Neutrophil (primary cell): ENCODE measurements around the gene KLHL25.

ENCODE experiments used
- H3K27ac ChIP-seq: fragments of 200-600 bp; sonication (generic); 2 replicates; pipeline ENCODE4 v1.5.1; 2016; ENCODE audit warnings: mild to moderate bottlenecking, moderate library complexity
- H3K27me3 ChIP-seq: fragments of 200-600 bp; sonication (generic); 2 replicates; pipeline ENCODE4 v1.6.0; 2016; ENCODE audit warnings: mild to moderate bottlenecking
- H3K36me3 ChIP-seq: fragments of 200-600 bp; sonication (generic); 2 replicates; pipeline ENCODE4 v1.5.1; 2017
- H3K4me1 ChIP-seq, 2 experiments: fragments of 200-600 bp in 1 of 2; sonication (generic) in 1 of 2; 1 replicate in 1 of 2; 2 replicates in 1 of 2; pipeline versions ENCODE4 v1.5.1 to v1.6.1; 2013 to 2016; ENCODE audit warnings: low read depth in 1 of 2, low read length in 1 of 2, mild to moderate bottlenecking in 1 of 2, moderate library complexity in 1 of 2; ENCODE audit not compliant: control insufficient read depth in 1 of 2, insufficient read depth in 1 of 2
- H3K4me3 ChIP-seq, 2 experiments: fragments of 200-600 bp in 1 of 2; sonication (generic) in 1 of 2; 1 replicate in 1 of 2; 2 replicates in 1 of 2; pipeline ENCODE4 v1.5.1; 2013 to 2016; ENCODE audit warnings: low read depth in 1 of 2, low read length in 1 of 2, mild to moderate bottlenecking in 1 of 2, moderate library complexity in 1 of 2
- H3K9me3 ChIP-seq: fragments of 200-600 bp; sonication (generic); 2 replicates; pipeline ENCODE4 v1.5.1; 2016
- CTCF ChIP-seq: fragments of 200-600 bp; sonication (generic); IDR thresholded peaks from 2 replicates; pipeline ENCODE4 v1.5.1; 2016; ENCODE audit warnings: antibody characterized with exemption

The KLHL25 gene

GRCh38 chr15:85778107-85778776 is 16.5 kb downstream of the KLHL25 start:
- Histone ChIP-seq H3K9me3 (no peaks in the 10 kb centered on the region), H3K4me3 (no peak overlapping the region), H3K4me1 (no peaks in the 10 kb centered on the region), H3K36me3 (no peaks in the 10 kb centered on the region), H3K27ac (no peak overlapping the region), H3K27me3 (no peaks in the 10 kb centered on the region)
- no peak for TF ChIP-seq CTCF

GRCh38 chr15:85777250-85778106 is 17.2 kb downstream of the KLHL25 start:
- no peak for TF ChIP-seq CTCF

GRCh38 chr15:85773970-85774369 is 20.8 kb downstream of the KLHL25 start:
- no peak overlapping the region for H3K4me3 ChIP-seq
- H3K27ac ChIP-seq: no peak overlapping the region
- H3K36me3 ChIP-seq: no peaks in the 10 kb centered on the region
- TF ChIP-seq CTCF: no peak
- peaks cover 4% of the 10 kb centered on the region for H3K27me3 ChIP-seq
- no peaks in the 10 kb centered on the region for H3K4me1 ChIP-seq
- H3K9me3 ChIP-seq: no peaks in the 10 kb centered on the region

More at GRCh38 chr15:85777250-85778106, 17.2 kb downstream of the KLHL25 start:
- Histone ChIP-seq H3K9me3 (no peaks in the 10 kb centered on the region), H3K36me3 (no peaks in the 10 kb centered on the region), H3K27me3 (no peaks in the 10 kb centered on the region), H3K4me1 (no peaks in the 10 kb centered on the region), H3K27ac (no peak overlapping the region), H3K4me3 (no peak overlapping the region)

- Histone ChIP-seq H3K27me3 (peaks cover 4% of the 10 kb centered on the region), H3K9me3 (no peaks in the 10 kb centered on the region), H3K4me3 (no peak overlapping the region), H3K36me3 (no peaks in the 10 kb centered on the region), H3K4me1 (no peaks in the 10 kb centered on the region), H3K27ac (no peak overlapping the region)
- no peak for TF ChIP-seq CTCF
Observed at GRCh38 chr15:85773249-85773648, 21.5 kb downstream of the KLHL25 start.

DNA sequence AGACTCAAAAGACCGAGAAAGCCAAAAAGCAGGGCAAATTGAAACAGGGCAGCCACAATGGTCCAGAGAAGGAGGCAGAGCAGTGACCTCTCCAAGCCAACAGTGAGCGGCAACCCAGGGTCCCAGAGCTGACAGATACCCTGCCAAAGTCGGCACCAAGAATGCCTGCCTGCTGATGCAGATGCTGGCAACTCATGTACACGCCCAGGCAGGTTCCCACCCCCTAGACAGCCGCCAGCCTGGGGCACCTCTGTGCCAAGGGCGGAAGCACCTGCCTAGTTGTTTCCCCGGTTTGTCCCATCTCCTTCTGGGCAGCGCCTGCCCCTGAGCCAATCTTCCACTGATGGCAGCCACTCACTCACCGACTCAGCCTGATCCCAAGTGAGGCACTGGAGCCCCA is 22.1 kb downstream of the KLHL25 start:
- no peaks in the 10 kb centered on the region for H3K36me3 ChIP-seq
- H3K9me3 ChIP-seq: no peaks in the 10 kb centered on the region
- no peaks in the 10 kb centered on the region for H3K4me1 ChIP-seq
- H3K27me3 ChIP-seq: peaks cover 4% of the 10 kb centered on the region
- H3K27ac ChIP-seq: no peak overlapping the region
- no peak for TF ChIP-seq CTCF
- no peak overlapping the region for H3K4me3 ChIP-seq
